ENCODE measurements around the gene UQCR10.

The UQCR10 gene

DNA sequence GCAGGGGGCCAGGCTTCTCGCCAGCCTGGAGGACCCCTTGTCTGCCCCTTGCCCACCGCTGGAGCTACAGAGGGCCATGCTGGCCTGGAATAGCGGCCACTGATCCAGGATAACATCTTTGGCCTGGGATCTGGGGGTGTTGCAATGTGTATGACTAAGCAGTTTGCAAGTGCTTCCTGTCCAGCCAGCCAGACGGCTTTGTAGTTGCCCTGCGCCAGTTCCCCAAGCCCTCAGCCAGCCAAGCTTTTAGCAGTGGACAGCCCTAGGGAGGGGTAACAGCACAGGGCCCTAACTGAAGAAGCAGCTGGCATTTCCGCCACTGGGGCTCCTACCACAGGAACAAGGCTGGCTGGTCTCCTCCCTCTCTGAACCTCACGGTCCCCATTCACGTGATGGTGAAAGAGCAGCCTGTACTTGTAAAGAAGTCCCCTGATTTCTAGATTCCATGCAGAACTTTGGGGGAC lies 32.1 kb downstream of the UQCR10 start:
- peak; percentile 54 for DNase-seq

GRCh38 chr22:29801153-29801552 lies 34.0 kb downstream of the UQCR10 start:
- DNase-seq = no peak

- DNase-seq = no peak
Measured at GRCh38 chr22:29801796-29802195, 34.6 kb downstream of the UQCR10 start.

DNA sequence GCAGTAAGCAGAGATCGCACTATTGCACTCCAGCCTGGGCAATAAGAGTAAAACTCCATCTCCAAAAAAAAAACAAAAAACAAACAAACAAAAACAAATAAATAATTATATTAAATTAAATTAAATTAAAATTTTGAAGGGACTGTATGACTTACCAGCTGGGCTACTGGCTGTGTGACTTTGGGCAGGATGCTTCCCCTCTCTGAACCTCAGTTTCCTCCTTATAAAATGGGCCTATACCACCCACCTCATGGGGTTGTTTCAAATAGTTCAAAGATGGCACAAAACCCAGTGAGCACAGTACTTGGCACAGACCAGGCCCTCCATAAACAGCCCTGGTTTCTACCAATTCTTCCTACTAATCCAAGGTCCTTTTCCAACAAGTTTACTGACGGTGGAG lies 36.0 kb downstream of the UQCR10 start:
- no peak for DNase-seq

- DNase-seq = no peak
Measured at GRCh38 chr22:29804985-29805384, 37.8 kb downstream of the UQCR10 start.

DNA sequence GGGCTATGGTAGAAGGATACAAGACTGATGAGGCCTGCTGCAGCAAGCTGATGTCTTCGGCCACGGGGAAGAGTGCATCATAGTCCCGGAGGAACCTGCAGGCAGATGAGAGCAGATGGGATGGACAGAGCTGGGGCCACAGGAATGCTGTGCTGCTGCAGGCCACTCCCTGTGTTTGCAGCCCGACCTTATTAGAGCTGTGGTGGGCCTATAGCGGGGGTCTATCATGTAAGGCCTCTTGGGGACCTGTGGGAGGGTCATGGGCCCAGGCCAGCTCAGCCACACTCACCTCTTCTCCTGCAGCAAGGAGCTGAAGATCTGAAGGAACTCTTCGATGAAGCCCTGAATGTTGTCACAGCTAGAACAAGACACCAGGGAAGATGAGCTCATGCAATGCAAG lies 39.0 kb downstream of the UQCR10 start:
- peak; percentile 48 for DNase-seq

GRCh38 chr22:29810216-29810615 lies 43.0 kb downstream of the UQCR10 start:
- peak; percentile 49 for DNase-seq

DNA sequence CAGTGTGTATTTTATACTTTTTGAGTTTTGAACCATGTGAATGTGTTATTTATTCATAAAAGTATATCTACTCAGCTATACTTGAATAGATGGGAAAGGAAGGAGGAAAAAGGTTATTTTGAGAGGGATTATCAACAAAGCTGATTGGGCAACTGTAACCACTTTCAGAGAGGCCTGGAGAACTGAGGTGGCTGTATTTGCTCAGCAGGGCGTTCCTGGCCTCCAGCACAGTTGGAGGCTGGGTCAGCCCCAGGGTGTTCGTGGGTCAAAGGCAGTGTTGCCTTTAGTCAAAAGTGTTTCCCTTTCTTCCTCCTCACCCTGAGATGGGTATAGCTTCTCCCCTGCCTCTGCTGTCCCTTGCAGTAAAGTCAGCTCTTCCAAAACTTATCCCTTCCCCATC lies 44.2 kb downstream of the UQCR10 start:
- DNase-seq = no peak

DNA sequence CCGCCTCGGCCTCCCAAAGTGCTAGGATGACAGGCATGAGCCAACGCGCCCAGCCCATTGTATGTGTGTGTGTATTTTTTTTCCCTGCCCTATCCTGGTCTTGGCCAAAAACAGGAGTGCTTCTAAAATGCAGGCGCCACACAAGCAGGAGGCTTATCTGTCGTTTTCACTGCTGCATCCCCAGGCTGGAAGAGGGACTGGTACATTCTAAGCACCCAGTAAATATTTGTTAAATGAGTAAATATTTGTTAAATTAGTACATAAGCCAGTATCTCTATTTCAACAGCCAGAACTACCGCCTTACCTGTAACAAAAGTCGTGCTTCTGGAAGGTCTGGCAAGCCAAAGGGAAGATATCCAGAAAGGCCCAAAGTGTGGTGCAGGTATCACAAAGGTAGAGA lies 46.0 kb downstream of the UQCR10 start:
- DNase-seq = no peak

DNA sequence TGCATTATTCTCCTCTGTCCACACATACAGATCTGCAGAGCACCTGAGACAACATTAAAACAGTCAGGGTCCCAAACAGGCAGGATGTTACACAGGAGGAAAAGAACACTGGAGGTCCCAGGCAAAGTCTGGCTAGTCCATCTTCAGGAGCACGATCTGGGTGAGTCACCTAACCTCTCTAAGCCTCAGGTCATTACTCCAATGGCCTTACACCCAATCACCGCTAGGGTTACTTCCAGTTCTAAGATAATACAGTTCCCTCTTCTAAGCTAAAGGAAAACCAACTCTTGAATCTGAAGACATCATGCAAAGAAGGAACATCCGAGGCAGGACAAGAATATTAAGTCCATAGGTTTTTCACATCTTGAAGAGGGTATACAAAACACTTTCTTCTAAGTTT lies 46.4 kb downstream of the UQCR10 start:
- no peak for DNase-seq

GRCh38 chr22:29814003-29814402 lies 46.8 kb downstream of the UQCR10 start:
- no peak for DNase-seq

GRCh38 chr22:29815580-29815979 lies 48.4 kb downstream of the UQCR10 start:
- DNase-seq = no peak

DNA sequence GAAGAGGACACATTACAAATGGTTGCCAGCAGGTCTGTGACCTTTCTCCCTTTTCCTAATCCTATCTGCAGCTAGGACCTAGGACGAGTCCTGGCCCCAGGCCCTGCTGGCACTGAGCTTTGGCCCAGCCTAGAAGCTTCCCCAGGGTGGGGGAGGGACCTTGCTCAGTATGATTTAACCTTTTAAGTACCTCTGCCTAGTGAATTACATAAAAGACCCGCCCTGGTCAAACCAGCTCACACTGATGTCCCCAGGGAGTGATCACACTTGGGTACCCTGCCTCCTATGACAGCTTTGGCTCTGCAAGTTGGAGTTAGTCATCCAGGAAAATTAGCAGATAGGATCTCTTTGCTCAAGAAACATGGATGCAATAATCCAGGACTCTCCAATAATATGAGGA lies 49.0 kb downstream of the UQCR10 start:
- DNase-seq = no peak

DNA sequence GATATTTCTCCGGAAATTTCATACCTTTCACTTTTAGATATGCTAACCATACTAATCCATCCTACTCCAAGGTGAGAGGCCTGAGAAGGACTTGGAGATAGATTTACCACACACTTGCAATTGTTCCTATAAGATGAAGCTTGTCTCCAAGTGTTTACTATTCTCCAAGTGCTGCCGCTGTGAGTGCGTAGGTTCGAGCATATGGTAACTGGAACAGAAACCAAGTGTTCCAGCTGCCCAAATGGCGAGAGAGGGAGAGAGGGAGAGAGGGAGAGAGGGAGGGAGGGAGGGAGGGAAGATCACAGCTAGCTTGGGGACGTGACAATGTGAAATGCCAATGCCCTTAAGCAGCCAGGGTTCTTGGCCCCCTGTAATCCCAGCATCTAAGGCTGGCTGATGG lies 49.4 kb downstream of the UQCR10 start:
- no peak for DNase-seq

- no peak for DNase-seq
Measured at GRCh38 chr22:29816980-29817379, 49.8 kb downstream of the UQCR10 start.

GRCh38 chr22:29817724-29818123 lies 50.6 kb downstream of the UQCR10 start:
- DNase-seq = no peak

DNA sequence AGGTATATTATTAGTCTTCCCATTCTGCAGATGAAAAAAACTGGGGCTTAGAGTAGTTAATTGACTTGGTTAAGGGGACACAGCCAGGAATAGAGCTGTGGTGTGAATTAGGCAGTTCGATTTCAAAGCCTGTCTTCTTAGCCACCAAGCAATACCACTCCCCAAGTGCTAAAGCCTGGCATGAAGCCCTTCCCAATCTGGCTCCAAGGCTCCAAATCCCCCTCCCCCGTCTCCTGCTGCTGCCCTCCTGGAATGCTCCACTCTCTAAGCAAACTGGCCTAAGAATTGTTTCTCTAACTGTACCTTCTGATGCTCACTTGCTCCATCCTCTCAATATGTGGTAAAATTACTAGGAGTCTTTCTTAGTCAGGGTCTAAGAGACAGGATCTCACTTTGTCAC lies 52.3 kb downstream of the UQCR10 start:
- no peak for DNase-seq
